Choroid plexus epithelial cell (primary cell): Measurements from ENCODE around the gene GPR107.

Experiments
- DNase-seq: peaks from one replicate; pipeline ENCODE4 v3.0.0-alpha.2; 2010; ENCODE audit warnings: low read depth
- H3K4me3 ChIP-seq: 2 replicates; pipeline ENCODE4 v1.5.1; 2011; ENCODE audit warnings: low read depth, mild to moderate bottlenecking, control low read depth, low read length, moderate library complexity
- CTCF ChIP-seq: conservative IDR thresholded peaks from 2 replicates; pipeline ENCODE4 v1.5.1; 2011; ENCODE audit warnings: low read depth, mild to moderate bottlenecking, control low read depth, inconsistent platforms, low read length, moderate library complexity

GPR107 gene

GRCh38 chr9:130175355-130175754 is 121.6 kb downstream of the GPR107 start:
- no peak for TF ChIP-seq CTCF
- DNase-seq = no peak
- no peak overlapping the region for H3K4me3 ChIP-seq

- no peak for TF ChIP-seq CTCF
- H3K4me3 ChIP-seq = no peak overlapping the region
- no peak for DNase-seq
Observed at GRCh38 chr9:130176760-130177159, 123.1 kb downstream of the GPR107 start.

- no peak overlapping the region for H3K4me3 ChIP-seq
- no peak for TF ChIP-seq CTCF
- no peak for DNase-seq
Observed at GRCh38 chr9:130177898-130178805, 124.4 kb downstream of the GPR107 start.

GRCh38 chr9:130179331-130179907 is 125.7 kb downstream of the GPR107 start:
- no peak for DNase-seq
- no peak for TF ChIP-seq CTCF

GRCh38 chr9:130180516-130180915 is 126.8 kb downstream of the GPR107 start:
- H3K4me3 ChIP-seq = no peak overlapping the region
- no peak for TF ChIP-seq CTCF
- no peak for DNase-seq

More at GRCh38 chr9:130179331-130179907, 125.7 kb downstream of the GPR107 start:
- no peak overlapping the region for H3K4me3 ChIP-seq

- no peak overlapping the region for H3K4me3 ChIP-seq
- no peak for TF ChIP-seq CTCF
- no peak for DNase-seq
Observed at GRCh38 chr9:130181678-130182380, 128.1 kb downstream of the GPR107 start.
